HG03175 (cell line): ENCODE measurements around the gene MAMSTR.

Source experiments
- ATAC-seq: cut with Tn5 transposase; IDR thresholded peaks from one replicate; pipeline ENCODE4 v1.9.1; 2021; ENCODE audit warnings: mild to moderate bottlenecking, moderate library complexity; ENCODE audit not compliant: unreplicated experiment

The MAMSTR gene

GRCh38 chr19:48746738-48747575, 27.4 kb upstream of the MAMSTR start, which contains the start of gene IZUMO1:
Gene IZUMO1 (minus strand): TSS chr19:48746909. CDS start chr19:48745859, 1,050 bp downstream.
- no peak for ATAC-seq

DNA sequence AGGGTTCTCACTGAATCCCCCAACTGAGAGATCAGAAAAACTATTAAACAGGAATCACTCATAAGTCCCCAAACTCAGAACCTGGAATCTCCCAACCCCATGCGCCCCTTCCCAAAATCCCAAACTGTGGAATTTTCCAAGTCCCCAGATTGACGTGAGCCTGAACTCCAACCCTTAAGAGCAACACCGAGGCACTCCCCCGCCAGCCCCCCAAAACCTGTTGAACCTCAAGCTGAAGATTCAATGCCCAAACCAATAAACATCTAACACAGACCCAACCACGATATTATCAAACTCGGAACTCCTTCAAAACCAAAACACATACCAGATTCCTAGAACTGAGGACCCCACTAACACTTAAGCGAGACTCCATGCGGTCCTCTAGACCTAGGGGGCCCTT, 26.6 kb upstream of the MAMSTR start:
- ATAC-seq = no peak

DNA sequence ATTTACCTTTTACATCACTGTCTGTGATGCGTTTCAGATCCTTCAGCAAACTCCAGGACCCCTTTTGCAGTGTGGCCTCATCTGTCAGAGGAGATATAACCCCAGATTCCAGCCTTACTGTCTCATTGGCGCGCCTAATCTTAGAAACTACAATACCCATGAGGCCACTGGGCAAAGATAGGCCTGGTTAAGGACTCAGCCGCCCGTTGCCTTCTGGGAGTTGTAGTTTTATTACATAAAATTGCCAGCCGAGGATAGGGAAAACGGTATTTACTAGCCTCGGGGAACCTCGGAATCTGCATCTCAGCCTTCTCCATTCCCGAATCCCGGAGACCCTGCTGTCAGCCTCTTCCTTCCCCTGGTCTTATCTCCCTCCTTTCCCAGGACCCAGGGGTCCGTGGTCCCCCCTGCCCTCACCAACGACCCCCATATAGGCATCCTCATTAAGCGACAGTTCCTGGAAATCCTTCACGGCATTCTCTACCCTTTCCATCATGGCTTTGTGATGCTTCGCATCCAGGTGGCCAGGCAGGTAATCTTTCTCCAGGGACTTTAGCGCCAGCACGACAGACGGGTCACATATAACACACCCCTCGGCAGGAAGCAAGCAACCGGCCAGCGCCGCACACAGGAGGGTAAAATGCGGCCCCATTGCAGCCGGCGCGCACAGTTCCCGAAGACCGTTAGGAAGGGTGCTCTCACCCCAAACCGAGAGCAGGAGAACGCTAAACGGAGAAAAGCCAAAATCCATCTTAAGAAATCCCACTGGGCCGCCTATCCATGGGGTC, 25.9 kb upstream of the MAMSTR start:
- ATAC-seq = no peak

GRCh38 chr19:48742096-48742495, 22.6 kb upstream of the MAMSTR start:
- ATAC-seq = no peak

DNA sequence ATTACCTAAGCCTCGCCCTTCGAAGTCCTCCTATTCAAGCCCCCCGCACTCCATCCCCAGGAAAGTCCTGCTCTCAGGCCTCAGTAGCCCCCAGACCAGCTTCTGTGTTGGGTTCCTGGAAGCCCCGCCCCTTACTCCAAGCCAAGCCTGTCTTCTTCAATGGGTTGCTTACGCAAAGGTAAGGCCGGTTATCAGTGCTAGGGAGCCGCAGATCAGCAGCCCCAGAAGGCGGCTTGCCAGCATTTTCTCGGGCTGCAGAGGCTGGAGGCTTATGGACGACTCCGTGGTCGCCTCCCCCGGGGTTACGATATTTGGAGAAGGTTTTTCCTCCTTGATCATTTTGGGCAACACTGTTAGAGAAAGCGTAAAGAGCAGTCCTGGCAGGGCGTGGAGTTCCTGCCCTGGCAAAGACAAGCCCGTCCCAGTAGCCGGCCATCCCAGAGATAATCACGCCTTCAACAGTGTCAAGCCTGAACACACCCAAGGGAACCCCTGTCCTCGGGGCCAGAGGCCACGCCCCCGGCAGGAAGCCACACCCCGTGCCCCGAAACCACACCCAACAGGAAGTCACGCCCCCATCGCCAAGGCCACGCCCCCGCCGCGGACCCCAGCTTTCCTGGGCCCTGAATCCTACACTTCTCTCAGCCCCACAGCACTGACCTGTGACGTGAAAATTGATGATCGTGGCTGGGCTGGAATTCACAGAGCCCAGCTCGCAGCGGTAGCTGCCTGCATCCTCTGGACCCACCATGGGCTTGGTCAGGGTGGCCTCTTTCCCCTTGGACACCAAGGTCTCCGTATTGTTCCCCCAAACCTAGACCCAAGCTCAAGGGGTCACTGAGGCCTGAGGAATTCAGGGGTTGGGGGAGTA, 21.8 kb upstream of the MAMSTR start:
- ATAC-seq = no peak

GRCh38 chr19:48740164-48740972, 20.8 kb upstream of the MAMSTR start, which contains the start of gene RASIP1:
Gene RASIP1 (minus strand): TSS chr19:48740610. CDS start chr19:48740282, 328 bp downstream.
- no peak for ATAC-seq

GRCh38 chr19:48739404-48740163, 20.1 kb upstream of the MAMSTR start:
- ATAC-seq = no peak

DNA sequence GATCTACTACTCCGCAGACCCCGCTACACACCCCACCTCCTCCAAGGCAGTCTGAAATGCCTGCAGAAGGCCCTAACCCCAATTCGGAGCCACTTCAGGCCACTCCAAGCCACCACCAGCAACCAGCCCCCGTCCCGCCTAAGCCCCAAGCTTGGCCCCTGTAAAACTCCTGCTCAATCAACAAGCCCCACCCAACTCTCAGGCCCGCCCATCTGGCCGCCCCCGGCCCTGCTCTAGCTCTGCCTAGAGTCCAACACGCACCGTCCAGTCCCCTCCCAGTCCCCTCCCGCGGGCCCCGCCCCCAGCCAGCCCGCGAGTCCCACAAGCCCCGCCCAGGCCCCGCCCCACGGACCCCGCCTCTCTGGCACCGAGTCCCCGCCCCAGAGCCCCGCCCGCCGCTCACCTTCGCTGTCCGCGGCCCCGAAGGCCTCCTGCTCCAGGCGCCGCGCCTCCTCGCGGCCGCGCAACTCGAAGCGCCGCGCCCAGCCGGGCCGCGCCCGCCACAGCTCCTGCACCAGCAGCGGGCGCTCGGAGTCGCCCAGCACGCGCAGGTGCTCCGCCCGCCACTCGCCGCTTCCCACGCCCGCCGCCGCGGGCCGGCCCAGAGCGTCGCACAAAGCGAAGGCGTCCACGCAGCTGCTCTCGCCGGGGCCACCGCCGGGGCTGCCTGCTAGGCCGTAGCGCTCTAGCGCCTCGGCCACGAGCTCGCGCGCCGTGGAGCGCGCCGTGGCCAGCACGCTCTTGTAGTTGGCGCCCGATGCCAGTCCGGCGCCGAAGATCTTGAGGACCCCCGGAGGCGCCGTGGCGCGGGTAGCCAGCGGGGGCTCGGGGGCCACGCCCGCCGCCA, 19.3 kb upstream of the MAMSTR start:
- peak; percentile 82 for ATAC-seq

GRCh38 chr19:48737360-48737998, 18.0 kb upstream of the MAMSTR start:
- no peak for ATAC-seq

DNA sequence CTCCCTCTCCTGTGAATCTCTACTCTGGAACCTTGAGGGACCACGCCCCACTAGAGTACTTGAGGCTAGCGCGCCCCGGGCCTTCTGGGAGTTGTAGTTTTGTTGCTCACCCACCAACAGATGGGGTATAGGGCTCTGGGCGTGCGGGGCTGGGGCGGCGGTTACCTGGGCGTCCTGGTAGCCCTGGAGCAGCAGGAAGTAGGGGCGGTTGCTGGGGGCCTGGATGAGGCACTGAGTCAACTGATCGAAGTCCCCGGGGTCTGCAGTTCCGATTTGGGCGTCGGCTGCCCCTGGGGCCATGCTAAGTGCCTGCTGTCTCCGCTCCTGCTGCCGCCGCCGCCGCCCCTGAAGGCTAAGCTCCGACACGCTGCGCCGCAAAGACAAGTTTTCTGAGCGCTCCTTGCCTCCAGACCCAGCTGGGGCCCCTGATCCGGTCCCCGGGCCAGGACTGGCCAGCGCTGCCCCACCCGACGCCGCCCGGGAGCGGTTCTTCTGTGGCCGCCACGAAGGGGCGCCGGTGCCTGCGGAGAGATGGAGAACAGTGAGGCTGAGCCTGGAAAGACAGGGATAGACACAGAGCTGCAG, 15.6 kb upstream of the MAMSTR start:
- no peak for ATAC-seq

DNA sequence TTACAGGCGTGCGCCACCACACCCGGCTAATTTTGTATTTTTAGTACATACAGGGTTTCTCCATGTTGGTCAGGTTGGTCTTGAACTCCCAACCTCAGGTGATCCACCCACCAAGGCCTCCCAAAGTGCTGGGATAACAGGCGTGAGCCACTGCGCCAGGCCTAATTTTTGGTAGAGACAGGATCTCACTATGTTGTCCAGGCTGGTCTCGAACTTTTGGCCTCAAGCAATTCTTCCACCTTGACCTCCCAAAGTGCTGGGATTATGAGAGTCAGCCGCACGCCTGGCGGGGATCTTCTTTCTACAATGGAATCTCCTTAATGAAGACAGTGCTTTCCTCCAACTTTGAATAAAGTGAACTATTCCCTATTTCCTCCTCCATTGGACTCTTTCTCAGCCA, 15.1 kb upstream of the MAMSTR start:
- no peak for ATAC-seq

GRCh38 chr19:48731452-48731851, 11.9 kb upstream of the MAMSTR start:
- ATAC-seq = no peak

GRCh38 chr19:48728911-48729664, 9.6 kb upstream of the MAMSTR start:
- ATAC-seq = no peak

GRCh38 chr19:48726556-48726955, 7.0 kb upstream of the MAMSTR start:
- no peak for ATAC-seq

DNA sequence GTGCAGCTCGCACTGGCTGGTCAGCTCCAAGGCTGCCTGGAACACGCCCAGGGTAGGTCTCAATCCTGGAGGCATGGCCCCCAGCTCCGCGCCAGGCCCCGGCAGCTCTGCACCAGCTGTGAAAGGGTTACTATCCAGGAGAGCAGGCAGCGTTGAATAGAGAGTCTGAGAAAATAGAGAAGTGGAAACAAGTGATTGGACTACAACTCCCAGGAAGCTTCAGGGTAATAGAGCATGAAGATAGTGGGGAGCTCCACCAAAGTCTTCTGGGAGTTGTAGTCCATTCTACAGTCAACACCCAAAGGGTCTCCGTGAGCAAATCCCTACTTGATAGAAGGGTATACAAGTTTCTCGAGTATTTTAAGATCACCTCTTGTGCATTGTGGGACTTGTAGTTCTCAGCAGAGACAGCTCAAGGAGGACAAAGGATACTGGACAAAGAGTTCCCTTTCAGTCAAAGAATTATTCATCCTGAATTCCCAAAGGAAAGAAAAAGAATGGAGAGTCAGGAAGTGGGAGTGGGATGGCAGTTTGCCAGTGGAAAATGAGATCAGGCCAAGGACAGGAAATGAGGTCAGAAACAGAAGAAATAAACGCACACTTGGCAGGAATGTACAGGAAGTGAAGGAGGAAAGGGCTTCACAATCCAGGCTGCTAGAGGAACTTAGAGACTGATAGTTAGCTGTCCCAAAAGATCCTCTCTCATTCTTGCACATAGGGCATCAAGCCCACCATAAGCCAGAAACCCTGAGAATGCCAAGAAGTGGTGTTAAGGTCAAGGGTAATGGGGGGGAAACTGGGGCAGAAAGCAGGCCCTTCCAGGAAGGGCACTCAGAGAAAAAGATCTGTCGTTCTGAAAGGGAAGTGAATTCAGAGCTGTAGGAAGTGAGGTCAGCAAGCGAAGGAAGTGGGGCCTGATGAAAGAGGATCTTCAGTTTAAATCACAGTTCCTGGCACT, 5.5 kb upstream of the MAMSTR start:
- ATAC-seq = no peak

- no peak for ATAC-seq
These were observed 2.7 kb upstream of the MAMSTR start for GRCh38 chr19:48722196-48722708.
